Adrenal gland (tissue), 5 donors: ENCODE results near the gene GALNT9.

Source experiments
- CTCF ChIP-seq, 6 experiments: fragments of 450-650 bp in 4 of 6; fragments of 200-600 bp in 2 of 6; sonication (generic) in 1 of 6; IDR thresholded peaks; 1 replicate in 5 of 6; 2 replicates in 1 of 6; pipeline versions ENCODE4 v1.5.1 to v1.8.0; 2016 to 2021; ENCODE audit warnings: antibody characterized with exemption in 6 of 6, mild to moderate bottlenecking in 2 of 6, moderate library complexity in 1 of 6
- POLR2A ChIP-seq, 2 donors: fragments of 450-650 bp; IDR thresholded peaks; one replicate each; pipeline ENCODE4 v1.6.1; 2017; ENCODE audit warnings: antibody characterized with exemption in 2 of 2, mild to moderate bottlenecking in 2 of 2, moderate library complexity in 1 of 2
- donor health status: DM: no; HTN: no; CAD: no.

DNA sequence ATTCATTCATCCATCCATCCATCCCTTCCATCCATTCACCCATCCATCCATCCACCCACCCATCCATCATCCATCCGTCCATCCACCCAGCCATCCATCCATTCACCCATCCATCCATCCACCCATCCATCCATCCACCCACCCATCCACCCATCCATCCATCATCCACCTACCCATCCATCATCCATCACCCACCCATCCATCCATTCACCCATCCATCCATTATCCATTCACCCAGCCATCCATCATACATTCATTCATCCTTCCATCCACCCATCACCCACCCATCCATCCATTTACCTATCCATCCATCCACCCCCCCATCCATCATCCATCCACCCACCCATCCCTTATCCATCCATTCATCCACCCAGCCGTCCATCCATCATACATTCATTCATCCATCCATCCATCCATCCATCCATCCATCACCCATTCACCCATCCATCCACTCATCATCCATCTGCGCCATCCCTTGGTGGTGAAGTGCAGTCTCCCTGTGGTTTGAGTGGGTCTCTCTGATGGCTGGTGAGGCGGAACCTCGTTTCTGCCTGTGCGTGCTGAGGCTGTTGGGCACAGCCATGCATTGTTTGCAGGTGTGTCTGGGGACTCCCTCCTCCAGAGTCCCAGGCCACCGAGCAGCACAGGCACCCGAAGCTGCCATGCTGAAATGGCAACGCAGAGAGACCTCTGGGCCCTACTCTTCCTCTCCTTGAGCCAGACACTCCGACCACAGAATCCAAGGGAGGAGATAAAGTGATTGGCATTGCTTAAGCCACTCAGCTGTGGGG, 162.4 kb downstream of the GALNT9 start:
- no peak for TF ChIP-seq CTCF (IDR thresholded peaks at IDR 0.05)
- TF ChIP-seq POLR2A (IDR thresholded peaks at IDR 0.05) = no peak
